NCI-H748 (cell line): ENCODE measurements around the gene P3H2.

Experiments
- DNase-seq: peaks from one replicate; lab custom pipeline; 2025; ENCODE audit not compliant: unreplicated experiment; lab: John Stamatoyannopoulos, UW

P3H2 gene

DNA sequence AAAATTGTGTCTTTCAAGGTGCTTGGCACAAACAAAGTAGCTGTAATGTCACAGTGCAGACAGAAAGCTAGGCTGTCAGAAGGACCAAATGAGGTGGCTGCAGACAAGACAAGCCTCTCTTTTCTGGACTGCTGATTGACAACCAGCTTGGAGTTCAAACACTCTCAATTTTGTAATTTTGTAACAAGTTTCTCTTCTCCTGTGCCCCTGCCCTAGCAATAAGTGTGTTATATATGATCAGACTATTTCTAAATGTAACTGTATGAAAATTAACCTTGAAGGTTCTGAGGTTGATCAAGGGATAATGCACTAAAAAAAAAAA is 172.0 kb downstream of the P3H2 start:
- DNase-seq = no peak

DNA sequence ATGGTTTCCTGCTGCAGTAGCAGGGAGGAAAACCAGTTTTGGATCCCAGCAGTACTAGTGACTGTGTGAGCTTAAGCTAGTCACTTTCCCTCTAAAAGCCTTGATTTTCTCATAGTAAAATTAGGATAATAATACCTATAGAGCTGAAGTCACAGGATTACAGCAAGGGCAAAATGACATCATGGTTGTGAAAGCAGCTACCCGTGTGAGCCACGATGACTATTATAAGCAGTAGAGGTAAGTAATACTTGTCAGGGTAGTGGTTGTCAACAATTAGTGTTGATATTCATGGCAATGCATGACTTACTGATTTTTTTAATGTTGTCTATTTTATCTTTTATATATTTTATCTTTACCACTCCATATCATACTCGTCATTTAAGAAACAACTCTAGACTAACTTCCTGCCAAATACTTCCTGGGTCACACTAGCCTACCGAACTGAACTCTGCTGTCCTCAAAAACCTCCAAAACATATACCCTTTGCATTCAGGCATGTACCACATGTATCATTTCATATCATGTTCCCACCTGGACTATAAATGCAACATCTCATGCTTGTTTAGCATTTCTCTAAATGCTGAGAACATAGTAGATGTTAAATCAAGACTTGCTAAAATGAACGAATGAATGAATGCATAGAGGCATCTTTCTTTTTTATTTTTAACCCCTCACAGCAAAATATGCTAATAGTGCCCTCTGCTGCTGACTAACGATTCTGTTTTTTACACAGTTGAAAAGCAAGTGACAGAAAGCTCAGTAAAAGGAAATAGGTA is 172.6 kb downstream of the P3H2 start:
- DNase-seq = peak; percentile 46

DNA sequence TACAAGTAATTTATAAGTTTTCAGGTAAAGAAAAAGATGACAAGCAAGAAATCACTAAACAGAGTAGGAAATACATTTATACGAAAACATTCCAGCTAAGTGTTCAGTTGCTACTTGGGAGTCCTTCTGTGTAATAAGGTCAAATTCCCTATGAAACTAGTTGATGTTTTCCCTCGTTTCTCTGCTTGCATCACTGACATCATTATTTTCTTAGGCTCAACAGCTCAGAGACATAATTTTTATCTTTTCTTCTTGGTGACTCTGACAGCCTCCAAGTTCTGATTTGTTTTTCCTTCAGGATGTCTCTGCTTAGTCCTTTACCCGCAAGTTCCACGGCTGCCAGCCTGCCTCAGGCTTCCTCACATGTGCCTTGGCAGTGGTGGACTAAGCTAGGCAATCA is 173.6 kb downstream of the P3H2 start:
- DNase-seq = no peak

DNA sequence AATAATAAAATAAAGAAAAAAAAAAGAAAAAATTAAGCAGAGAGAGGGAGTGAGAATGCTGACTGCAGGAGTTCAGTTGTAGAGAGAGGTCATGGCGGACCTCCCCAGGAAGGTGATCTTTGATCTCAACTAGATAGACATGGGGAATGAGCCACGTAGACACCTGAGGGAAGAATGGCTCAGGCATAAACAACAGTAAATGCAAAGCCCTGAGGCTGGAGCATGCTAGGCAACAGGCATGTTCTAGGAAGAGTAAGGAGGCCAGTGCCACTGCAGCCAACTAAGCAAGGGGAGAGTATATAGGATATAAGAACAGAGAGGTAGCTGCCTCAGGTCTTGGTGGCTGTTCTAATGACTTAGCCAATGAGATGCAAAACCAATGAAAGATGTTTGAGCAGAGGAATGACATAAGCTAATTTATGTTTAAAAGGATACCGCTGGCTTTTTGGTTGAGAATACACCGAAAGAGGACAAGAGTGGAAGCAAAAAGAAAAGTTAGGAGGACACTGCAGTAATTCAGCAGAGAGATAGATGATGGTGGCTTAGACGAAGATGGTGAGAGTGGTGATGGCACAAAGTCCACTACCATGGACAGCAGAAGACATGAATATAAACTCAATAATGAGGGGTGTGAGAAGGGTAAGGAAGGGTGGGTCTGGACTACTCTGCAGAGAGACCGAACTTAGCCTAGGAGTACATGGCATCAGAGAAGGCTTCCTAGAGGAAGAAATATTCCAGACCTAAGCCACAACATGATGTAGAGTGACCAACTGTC is 174.6 kb downstream of the P3H2 start:
- no peak for DNase-seq

DNA sequence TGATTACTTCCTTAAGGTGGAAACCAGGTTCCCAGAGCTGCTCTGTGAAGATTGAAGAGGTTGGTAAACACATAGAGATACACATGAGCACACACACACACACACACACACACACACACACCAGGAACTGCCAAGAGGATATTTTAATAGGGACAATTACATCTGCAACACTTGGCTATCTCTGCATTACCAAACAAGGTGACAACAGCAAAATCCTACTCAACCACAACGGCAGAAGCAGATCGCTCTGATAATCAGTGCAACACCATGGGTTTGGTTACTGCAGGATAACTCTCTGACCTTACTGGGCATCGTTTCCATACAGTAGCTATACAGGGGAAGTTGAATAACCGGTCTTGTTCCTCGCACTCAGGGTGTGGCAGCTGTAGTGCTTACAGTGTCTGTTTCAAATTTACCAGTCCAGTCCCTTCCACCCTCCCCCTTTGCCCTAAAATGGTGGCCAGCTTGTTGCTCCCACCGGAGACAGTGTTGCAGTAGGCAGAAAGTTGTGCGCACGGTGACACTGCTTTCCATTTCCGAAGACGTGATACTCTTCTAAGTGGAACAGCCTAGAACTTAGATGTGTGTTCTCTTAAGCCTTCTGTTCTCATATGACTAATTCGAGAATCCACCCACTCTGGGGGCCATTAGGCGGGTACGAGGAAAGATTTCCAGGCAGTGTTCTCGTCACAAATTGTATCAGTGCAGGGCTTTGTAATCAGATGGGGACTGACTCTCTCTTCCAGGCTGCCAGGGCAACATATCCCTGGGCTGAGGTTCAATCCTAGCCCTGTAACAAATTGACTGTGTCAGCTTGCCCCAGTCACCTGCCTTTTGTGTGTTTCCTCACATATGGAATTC is 176.2 kb downstream of the P3H2 start:
- peak; percentile 90 for DNase-seq

DNA sequence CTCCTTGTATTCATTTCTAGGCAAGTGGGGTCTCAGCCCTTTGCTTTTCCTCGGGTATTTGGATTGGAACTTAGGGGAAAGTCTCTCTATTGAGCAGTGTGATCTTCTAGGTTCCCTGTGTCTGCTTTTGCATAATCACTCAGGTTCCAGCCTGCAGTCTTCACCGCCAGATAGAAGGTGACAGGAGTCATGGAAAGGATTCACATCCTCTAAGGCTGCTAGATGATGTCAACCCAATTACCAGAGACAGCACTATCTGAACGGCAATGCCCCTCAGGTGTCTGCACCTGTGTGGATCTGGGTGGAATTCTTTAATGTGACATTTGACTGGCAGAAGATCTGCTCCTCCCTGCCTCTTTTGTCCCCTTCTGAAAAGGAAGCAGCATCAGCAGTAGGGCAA is 177.7 kb downstream of the P3H2 start:
- no peak for DNase-seq

DNA sequence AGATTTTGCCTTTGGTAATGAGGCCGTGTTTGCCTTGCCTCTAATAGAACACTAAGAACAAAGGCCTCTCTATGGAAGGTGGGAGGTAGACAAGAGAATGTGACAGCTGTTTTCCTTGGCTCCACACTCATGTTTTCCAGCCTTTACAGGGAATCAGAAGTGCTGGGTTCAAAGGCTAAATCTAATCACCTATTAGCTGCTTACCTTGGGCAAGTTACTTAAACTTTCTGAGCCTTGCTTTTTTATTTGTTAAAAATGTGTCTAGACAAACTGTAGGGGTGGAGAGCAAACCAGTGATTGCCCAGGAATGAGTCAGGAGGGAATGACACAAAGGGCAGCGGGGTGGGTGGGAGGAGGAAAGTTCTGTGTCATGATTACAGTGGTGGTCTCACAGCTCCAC is 179.0 kb downstream of the P3H2 start:
- peak; percentile 66 for DNase-seq

DNA sequence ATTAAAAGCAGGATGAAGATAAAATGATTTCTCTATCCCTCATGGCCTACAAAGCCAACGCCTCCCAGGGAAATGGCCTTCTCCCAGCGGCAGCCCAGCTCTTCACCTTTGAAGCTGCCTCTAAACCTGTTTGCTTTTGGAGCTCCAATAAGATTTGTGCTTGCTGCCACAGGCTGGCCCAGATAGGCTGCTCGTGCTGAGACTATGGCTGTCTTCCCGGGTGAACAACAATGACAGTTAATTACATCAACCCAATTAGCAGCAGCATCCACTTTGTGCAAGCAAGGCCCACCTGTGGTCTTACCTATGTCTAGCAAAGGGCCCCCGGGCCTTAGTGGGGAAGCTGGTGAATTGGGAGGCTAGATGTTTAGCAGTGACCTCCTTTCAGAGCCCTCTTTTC is 179.6 kb downstream of the P3H2 start:
- peak; percentile 40 for DNase-seq

DNA sequence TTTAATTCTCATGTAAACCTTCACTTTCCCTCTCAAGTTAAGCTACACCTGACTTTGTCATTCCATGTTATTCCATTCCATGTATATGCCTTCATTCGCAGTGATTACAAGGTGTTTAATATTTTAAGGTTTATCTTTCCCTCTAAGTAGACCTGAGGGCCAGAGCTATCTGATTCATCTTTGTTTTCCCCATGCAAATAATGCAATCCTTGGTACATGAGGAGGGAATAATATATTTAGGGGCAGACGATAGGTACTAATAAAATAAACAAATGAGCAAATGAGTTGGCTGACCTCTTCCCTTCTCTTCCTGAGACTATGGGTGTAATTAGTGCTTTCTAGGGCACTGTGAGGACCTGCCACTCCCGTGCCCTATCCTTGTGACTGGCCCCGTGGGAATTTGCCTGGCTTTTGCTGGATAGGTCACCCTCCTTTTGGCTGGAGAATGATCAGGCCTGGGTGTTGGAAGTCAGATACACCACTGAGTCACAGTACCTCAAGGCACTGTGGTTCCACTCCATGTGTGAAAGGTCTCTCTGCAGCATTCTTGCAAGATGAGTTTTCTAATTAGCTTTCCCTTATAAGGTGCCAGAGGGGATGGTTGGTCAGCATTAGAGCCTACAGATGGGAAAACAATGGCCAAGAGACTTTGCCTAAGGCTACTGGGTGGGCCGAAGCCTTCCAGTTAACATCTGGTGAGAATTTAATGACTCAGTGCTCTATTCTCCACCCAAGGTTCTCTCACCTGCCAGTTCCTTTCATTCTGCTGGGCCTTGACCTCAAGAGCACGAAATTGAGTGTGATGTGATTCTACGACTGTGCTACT is 183.2 kb downstream of the P3H2 start:
- DNase-seq = no peak

DNA sequence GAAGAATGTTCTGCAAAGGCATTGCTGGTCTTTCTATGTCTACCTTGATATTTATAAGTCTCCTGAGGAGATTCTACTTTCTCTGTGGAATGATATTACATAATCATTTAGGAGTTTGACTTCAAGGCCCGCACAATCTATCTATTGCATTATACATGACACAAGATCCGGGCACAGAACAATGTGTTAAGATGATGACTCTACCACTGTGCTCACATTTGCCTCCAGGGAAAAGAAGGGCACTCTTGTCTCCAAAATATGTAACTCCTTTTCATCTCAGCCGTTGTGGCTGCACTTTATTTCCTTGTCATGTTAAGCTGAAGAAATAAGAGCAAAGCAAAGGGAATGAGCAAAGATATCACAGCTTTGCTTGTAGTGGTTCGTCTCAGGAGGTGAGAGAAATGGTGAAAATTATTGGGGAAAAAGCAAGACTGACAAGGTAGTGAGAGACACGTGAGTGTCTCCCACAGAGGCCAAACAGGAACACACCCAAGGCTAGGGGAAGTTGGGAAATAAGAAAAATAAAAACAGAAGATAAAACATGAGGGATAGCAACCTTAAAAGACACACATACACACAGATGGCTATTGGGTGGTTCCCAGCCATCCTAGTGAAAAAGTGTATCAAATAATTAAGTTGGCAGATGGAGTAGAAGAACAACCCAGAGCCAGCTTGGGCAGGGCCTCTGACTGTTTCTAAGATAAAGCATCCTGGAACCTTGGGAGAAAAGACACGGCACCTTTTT is 184.3 kb downstream of the P3H2 start:
- DNase-seq = no peak

DNA sequence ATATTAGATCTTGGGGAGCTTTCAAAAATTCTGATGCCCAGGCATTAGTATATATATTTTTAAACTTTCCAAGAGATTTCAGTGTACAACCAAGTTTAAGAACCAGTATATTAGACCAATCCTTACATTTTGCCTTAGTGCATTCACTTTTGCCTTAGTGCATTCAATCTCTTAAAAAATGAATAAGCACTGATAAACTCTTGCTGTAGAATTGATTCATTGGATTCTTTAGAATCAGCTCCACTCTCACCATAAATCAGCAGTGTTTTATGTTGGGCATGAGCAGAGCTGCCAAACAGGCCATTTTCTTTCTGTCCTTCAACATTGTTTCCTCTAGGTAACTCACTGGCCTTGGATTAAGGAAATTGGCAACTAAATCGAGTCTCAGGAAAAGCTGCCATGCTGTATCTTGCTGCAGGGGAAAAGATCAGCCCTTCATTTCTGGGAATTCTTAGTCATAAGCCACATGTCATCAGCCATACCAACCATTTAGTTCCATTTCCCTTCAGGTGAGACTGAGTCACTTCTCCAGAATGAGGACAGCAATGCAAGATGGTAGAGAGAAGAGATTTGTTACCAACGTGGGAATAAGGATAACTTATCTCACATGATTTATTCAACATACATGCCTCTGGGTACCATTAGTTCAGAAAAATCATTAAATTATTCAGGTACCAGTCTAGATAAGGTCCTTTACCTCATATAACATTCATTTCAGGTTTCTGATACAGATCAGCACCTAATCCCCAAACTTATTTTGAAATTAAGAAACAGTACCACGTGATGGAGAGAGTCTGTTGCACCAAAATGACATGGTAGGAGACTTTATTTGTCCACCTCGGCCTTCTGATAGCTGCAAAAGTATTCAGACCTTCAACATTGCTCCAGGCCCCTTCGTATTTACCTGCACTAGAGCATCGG is 192.5 kb downstream of the P3H2 start:
- DNase-seq = no peak

DNA sequence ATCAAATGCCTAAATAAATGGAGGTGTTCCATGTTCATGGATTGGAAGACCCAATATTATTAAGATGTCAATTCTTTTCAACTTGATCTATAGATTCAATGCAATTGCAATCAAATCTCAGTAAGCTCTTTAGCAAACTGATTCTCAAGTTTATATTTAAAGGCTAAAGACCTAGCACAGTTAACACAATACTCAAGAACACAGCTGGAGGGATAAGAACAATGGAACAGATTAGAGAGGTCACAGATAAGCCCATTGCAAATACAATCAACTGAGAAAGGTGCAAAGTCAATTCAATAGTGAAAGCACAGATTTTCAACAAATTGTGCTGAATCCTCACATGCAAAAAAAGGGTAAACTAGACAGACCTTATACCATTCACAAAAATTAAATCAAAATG is 198.9 kb downstream of the P3H2 start:
- DNase-seq = no peak

DNA sequence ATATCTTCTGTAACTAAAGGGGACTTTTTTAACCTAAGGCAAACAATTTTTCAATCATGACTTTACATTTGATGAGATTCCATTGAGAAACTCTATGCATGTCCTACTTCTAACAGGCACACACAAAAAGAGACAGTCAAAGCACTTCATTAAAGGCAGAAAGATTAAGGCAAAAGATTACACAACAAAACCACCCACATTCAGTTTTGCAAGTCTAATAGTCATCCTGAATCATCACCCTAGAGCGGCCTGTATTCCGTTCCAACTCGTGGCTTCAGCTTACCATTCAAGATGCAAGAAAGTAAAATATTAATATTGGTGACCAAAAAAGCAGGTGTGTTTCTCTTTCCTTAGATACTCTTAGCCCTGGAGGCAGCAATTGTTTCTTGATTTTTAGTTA is 205.9 kb downstream of the P3H2 start:
- no peak for DNase-seq

DNA sequence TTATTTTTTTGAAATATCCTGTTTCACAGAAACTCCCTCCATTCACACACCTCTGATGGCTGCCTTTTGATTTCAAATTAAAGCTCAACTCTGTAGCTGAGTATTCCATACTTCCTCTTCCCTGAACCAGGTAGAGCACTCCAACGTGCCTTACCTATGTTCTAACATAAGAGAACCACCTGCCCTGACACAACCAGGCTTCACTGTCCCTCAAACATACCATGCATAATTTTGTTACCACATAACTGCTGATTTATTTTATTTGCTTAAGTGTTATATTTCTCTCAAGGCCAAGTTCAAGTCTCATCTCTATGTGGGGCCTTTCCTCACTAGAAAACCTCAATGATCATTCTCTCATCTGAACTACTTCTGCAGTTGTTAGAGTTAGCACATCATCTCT is 209.7 kb downstream of the P3H2 start:
- no peak for DNase-seq

DNA sequence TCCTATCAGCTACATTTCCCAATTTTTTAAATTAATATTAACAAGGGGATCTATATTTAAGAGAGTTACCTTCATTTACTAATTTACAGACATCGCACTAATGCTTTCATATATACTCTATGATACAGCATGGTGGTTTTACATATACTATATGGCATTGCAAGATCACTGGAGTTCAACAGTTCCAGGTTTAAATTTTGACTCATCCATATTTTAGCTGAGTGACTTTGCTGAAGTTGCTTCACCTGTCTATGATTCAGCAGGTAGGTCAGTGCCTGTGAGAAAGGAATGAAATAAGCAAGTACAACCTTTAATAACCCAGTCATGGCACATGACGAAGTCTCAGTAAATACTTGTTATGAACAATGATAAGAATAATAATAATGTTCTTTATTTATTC is 211.1 kb downstream of the P3H2 start:
- no peak for DNase-seq

DNA sequence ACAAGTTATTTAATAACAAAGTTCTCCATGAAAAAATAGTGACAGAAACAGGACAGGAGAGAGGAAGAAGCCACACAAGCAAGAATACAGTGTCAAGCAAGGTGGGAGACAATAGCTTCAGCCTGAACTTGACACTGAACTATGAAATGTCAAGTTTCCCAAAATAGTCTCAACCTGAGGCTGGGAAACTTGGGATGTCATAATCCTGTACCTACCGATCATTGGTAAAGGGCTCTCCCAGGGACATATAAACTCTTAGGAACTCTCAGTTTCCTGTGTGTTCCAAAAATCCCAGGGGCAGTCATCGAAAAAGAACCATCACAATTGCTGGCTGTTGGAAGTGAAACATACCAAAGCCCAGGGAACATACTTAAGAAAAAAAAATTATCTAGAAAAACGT is 211.6 kb downstream of the P3H2 start:
- DNase-seq = no peak

DNA sequence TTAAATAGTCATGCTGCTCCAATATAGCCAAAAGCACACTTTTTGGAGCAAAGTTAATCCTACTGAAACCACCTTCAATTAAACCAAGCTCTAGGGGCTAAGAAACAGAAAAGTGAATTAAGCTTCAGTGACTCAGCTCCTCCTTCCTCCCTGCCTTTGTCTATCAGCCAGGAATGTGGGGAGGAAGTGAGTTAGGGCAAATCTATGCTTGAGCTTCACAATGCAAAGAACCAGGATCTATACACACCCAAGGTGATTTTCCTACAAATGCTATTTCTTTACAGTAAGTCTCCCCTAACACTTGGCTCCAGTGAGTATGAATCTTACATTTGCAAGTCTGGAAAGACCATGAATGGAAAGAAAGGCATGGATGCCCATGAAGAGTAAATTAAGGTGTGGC is 212.1 kb downstream of the P3H2 start:
- no peak for DNase-seq

DNA sequence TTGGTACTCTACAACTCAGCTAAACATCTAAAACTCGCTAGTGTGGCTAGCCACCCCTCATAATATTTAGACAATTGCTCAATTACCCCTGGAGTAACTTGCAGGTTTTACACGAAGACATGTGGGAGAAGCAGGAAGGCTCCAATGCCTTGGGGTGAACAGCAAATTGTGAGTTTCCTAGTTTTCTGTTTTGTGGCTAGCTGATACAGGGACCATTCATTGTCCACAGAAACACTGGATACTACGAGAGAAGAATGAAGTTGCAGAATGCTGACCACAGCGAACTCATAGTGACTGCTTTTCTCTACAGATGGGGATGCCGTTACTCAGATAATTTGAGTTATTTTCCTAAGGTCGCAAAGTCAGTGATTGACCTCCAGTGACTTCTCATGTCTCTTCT is 212.9 kb downstream of the P3H2 start:
- no peak for DNase-seq
